Measurements from ENCODE around the gene PLAC8L1.

The PLAC8L1 gene

GRCh38 chr5:146088098-146088497, 17.3 kb downstream of the PLAC8L1 start:
- Histone ChIP-seq H3K4me3 (ENCODE audit: low read length in 2 of 2) (no peak overlapping the region), H3K23ac (ENCODE audit: low read depth, low read length, poor library complexity) (no peak overlapping the region), H3K79me1 (ENCODE audit: low read depth, low read length) (no peaks in the 10 kb centered on the region), H3K9ac (ENCODE audit: low read depth, low read length, poor library complexity) (no peak overlapping the region), H3K4me1 (ENCODE audit: control insufficient read depth in 2 of 2, insufficient read depth in 1 of 2, low read depth in 1 of 2, low read length in 2 of 2) (no peaks in the 10 kb centered on the region), H4K91ac (ENCODE audit: low read depth, low read length, poor library complexity) (no peak overlapping the region), H3K27me3 (ENCODE audit: control insufficient read depth in 3 of 3, insufficient read depth in 3 of 3, low read depth in 1 of 3, low read length in 3 of 3) (no peaks in the 10 kb centered on the region), H3K14ac (ENCODE audit: low read length) (no peak overlapping the region), H3K4me2 (ENCODE audit: insufficient read depth, low read length, poor library complexity, severe bottlenecking) (no peak overlapping the region), H3K9me3 (replicated peaks in 1 of 2; ENCODE audit: control insufficient read depth in 2 of 2, insufficient read depth in 1 of 2, low read depth in 1 of 2, low read length in 2 of 2) (no peaks in the 10 kb centered on the region), H2BK12ac (ENCODE audit: low read length) (no peak overlapping the region), H3K4ac (ENCODE audit: low read length) (no peak overlapping the region), H3K18ac (ENCODE audit: low read length) (no peak overlapping the region), H2AFZ (ENCODE audit: low read length) (no peak overlapping the region), H2BK15ac (ENCODE audit: low read length) (no peak overlapping the region), H2BK5ac (ENCODE audit: low read length) (no peak overlapping the region), H3K27ac (replicated peaks; ENCODE audit: low read length) (no peak overlapping the region), H3K36me3 (replicated peaks in 1 of 2; ENCODE audit: control insufficient read depth in 2 of 2, insufficient read depth in 2 of 2, low read length in 2 of 2) (no peaks in the 10 kb centered on the region), H4K8ac (ENCODE audit: low read depth, low read length) (no peak overlapping the region), H2AK5ac (ENCODE audit: low read depth, low read length) (no peak overlapping the region), H2BK120ac (ENCODE audit: low read depth, low read length) (no peak overlapping the region)
- no peak for DNase-seq (ENCODE audit: low spot score)
- no CpG with 5 or more reads among the region's 3 CpGs for WGBS, 2 donors (ENCODE audit: extremely low coverage in 2 of 2, insufficient read length in 2 of 2, insufficient replicate concordance in 1 of 2)

- H3K14ac ChIP-seq (ENCODE audit: low read length): no peak overlapping the region
- H2AK5ac ChIP-seq (ENCODE audit: low read depth, low read length): no peak overlapping the region
- no peak overlapping the region for H3K4me2 ChIP-seq (ENCODE audit: insufficient read depth, low read length, poor library complexity, severe bottlenecking)
- no peak for DNase-seq (ENCODE audit: low spot score)
- H3K27me3 ChIP-seq (ENCODE audit: control insufficient read depth in 3 of 3, insufficient read depth in 3 of 3, low read depth in 1 of 3, low read length in 3 of 3): no peaks in the 10 kb centered on the region
- H2BK12ac ChIP-seq (ENCODE audit: low read length): no peak overlapping the region
- no peak overlapping the region for H3K9ac ChIP-seq (ENCODE audit: low read depth, low read length, poor library complexity)
- H3K18ac ChIP-seq (ENCODE audit: low read length): no peak overlapping the region
- H2BK15ac ChIP-seq (ENCODE audit: low read length): no peak overlapping the region
- H4K91ac ChIP-seq (ENCODE audit: low read depth, low read length, poor library complexity): no peak overlapping the region
- H3K79me1 ChIP-seq (ENCODE audit: low read depth, low read length): no peaks in the 10 kb centered on the region
- H3K36me3 ChIP-seq (replicated peaks in 1 of 2; ENCODE audit: control insufficient read depth in 2 of 2, insufficient read depth in 2 of 2, low read length in 2 of 2): no peaks in the 10 kb centered on the region
- WGBS, 2 donors (ENCODE audit: extremely low coverage in 2 of 2, insufficient read length in 2 of 2, insufficient replicate concordance in 1 of 2): no CpG with 5 or more reads among the region's 4 CpGs
- H3K4me3 ChIP-seq (ENCODE audit: low read length in 2 of 2): no peak overlapping the region
- no peak overlapping the region for H2AFZ ChIP-seq (ENCODE audit: low read length)
- H3K9me3 ChIP-seq (replicated peaks in 1 of 2; ENCODE audit: control insufficient read depth in 2 of 2, insufficient read depth in 1 of 2, low read depth in 1 of 2, low read length in 2 of 2): no peaks in the 10 kb centered on the region
- no peaks in the 10 kb centered on the region for H3K4me1 ChIP-seq (ENCODE audit: control insufficient read depth in 2 of 2, insufficient read depth in 1 of 2, low read depth in 1 of 2, low read length in 2 of 2)
- no peak overlapping the region for H2BK120ac ChIP-seq (ENCODE audit: low read depth, low read length)
- H3K27ac ChIP-seq (replicated peaks; ENCODE audit: low read length): no peak overlapping the region
- H3K4ac ChIP-seq (ENCODE audit: low read length): no peak overlapping the region
- no peak overlapping the region for H4K8ac ChIP-seq (ENCODE audit: low read depth, low read length)
- no peak overlapping the region for H2BK5ac ChIP-seq (ENCODE audit: low read length)
- no peak overlapping the region for H3K23ac ChIP-seq (ENCODE audit: low read depth, low read length, poor library complexity)
Measured at GRCh38 chr5:146084376-146084775, 21.0 kb downstream of the PLAC8L1 start.

- peaks cover 0 to 5% (median 0%) of the 10 kb centered on the region in 3 experiments for H3K27me3 ChIP-seq (ENCODE audit: control insufficient read depth in 3 of 3, insufficient read depth in 3 of 3, low read depth in 1 of 3, low read length in 3 of 3)
- no peak overlapping the region for H3K27ac ChIP-seq (replicated peaks; ENCODE audit: low read length)
- no peak overlapping the region for H4K8ac ChIP-seq (ENCODE audit: low read depth, low read length)
- no peak overlapping the region for H3K14ac ChIP-seq (ENCODE audit: low read length)
- no peak overlapping the region for H2BK12ac ChIP-seq (ENCODE audit: low read length)
- no peaks in the 10 kb centered on the region for H3K4me1 ChIP-seq (ENCODE audit: control insufficient read depth in 2 of 2, insufficient read depth in 1 of 2, low read depth in 1 of 2, low read length in 2 of 2)
- no peak overlapping the region for H3K4me2 ChIP-seq (ENCODE audit: insufficient read depth, low read length, poor library complexity, severe bottlenecking)
- no peak overlapping the region for H2BK15ac ChIP-seq (ENCODE audit: low read length)
- H2BK120ac ChIP-seq (ENCODE audit: low read depth, low read length): no peak overlapping the region
- no peak overlapping the region for H3K9ac ChIP-seq (ENCODE audit: low read depth, low read length, poor library complexity)
- no peak overlapping the region for H3K23ac ChIP-seq (ENCODE audit: low read depth, low read length, poor library complexity)
- H3K79me1 ChIP-seq (ENCODE audit: low read depth, low read length): no peaks in the 10 kb centered on the region
- no peak overlapping the region for H3K18ac ChIP-seq (ENCODE audit: low read length)
- no peak overlapping the region for H3K4me3 ChIP-seq (ENCODE audit: low read length in 2 of 2)
- H2BK5ac ChIP-seq (ENCODE audit: low read length): no peak overlapping the region
- H3K4ac ChIP-seq (ENCODE audit: low read length): no peak overlapping the region
- no CpG with 5 or more reads among the region's 3 CpGs for WGBS, 2 donors (ENCODE audit: extremely low coverage in 2 of 2, insufficient read length in 2 of 2, insufficient replicate concordance in 1 of 2)
- DNase-seq (ENCODE audit: low spot score): no peak
- H2AFZ ChIP-seq (ENCODE audit: low read length): no peak overlapping the region
- H2AK5ac ChIP-seq (ENCODE audit: low read depth, low read length): no peak overlapping the region
- H3K9me3 ChIP-seq (replicated peaks in 1 of 2; ENCODE audit: control insufficient read depth in 2 of 2, insufficient read depth in 1 of 2, low read depth in 1 of 2, low read length in 2 of 2): no peaks in the 10 kb centered on the region
- no peaks in the 10 kb centered on the region for H3K36me3 ChIP-seq (replicated peaks in 1 of 2; ENCODE audit: control insufficient read depth in 2 of 2, insufficient read depth in 2 of 2, low read length in 2 of 2)
- no peak overlapping the region for H4K91ac ChIP-seq (ENCODE audit: low read depth, low read length, poor library complexity)
Measured at GRCh38 chr5:146082798-146083197, 22.6 kb downstream of the PLAC8L1 start.

GRCh38 chr5:146081556-146081955, 23.8 kb downstream of the PLAC8L1 start:
- Histone ChIP-seq H3K4me1 (ENCODE audit: control insufficient read depth in 2 of 2, insufficient read depth in 1 of 2, low read depth in 1 of 2, low read length in 2 of 2) (no peaks in the 10 kb centered on the region), H3K4me3 (ENCODE audit: low read length in 2 of 2) (no peak overlapping the region), H3K27me3 (ENCODE audit: control insufficient read depth in 3 of 3, insufficient read depth in 3 of 3, low read depth in 1 of 3, low read length in 3 of 3) (peaks cover 0 to 17% (median 0%) of the 10 kb centered on the region in 3 experiments), H2BK120ac (ENCODE audit: low read depth, low read length) (no peak overlapping the region), H3K4ac (ENCODE audit: low read length) (no peak overlapping the region), H3K9me3 (replicated peaks in 1 of 2; ENCODE audit: control insufficient read depth in 2 of 2, insufficient read depth in 1 of 2, low read depth in 1 of 2, low read length in 2 of 2) (no peaks in the 10 kb centered on the region), H3K23ac (ENCODE audit: low read depth, low read length, poor library complexity) (no peak overlapping the region), H3K9ac (ENCODE audit: low read depth, low read length, poor library complexity) (no peak overlapping the region), H3K79me1 (ENCODE audit: low read depth, low read length) (no peaks in the 10 kb centered on the region), H4K91ac (ENCODE audit: low read depth, low read length, poor library complexity) (no peak overlapping the region), H2BK15ac (ENCODE audit: low read length) (no peak overlapping the region), H2AFZ (ENCODE audit: low read length) (no peak overlapping the region), H2BK12ac (ENCODE audit: low read length) (no peak overlapping the region), H4K8ac (ENCODE audit: low read depth, low read length) (no peak overlapping the region), H2AK5ac (ENCODE audit: low read depth, low read length) (no peak overlapping the region), H3K36me3 (replicated peaks in 1 of 2; ENCODE audit: control insufficient read depth in 2 of 2, insufficient read depth in 2 of 2, low read length in 2 of 2) (no peaks in the 10 kb centered on the region), H3K14ac (ENCODE audit: low read length) (no peak overlapping the region), H2BK5ac (ENCODE audit: low read length) (no peak overlapping the region), H3K18ac (ENCODE audit: low read length) (no peak overlapping the region), H3K4me2 (ENCODE audit: insufficient read depth, low read length, poor library complexity, severe bottlenecking) (no peak overlapping the region), H3K27ac (replicated peaks; ENCODE audit: low read length) (no peak overlapping the region)
- no CpG with 5 or more reads among the region's 6 CpGs for WGBS, 2 donors (ENCODE audit: extremely low coverage in 2 of 2, insufficient read length in 2 of 2, insufficient replicate concordance in 1 of 2)
- no peak for DNase-seq (ENCODE audit: low spot score)

All from neuronal stem cell (in vitro differentiated cells).